CD4-positive, CD25-positive, alpha-beta regulatory T cell (primary cell): ENCODE results near the gene IFT80. TPM values are rescaled to one million over a fixed set of nuclear protein-coding genes. Genes with fewer than 3 reads are reported as not detected.

ENCODE experiments used
- ATAC-seq, 2 donors: fragments of 150-1000 bp; cut with Tn5 transposase; one replicate each; pipeline ENCODE4 v1.10.0; 2021; ENCODE audit warnings: low read depth in 2 of 2, moderate number of reproducible peaks in 2 of 2, moderate library complexity in 1 of 2
- DNase-seq, 3 donors: peaks; one replicate each; pipeline versions ENCODE4 v3.0.0 to v3.0.0-alpha.2; 2012 to 2022; ENCODE audit warnings: mixed read lengths in 1 of 3
- H3K27ac ChIP-seq: one replicate; pipeline ENCODE4 v1.7.0; 2013; ENCODE audit warnings: mild to moderate bottlenecking, low read length; ENCODE audit not compliant: insufficient read depth, poor library complexity, severe bottlenecking
- H3K27me3 ChIP-seq: one replicate; pipeline ENCODE4 v1.7.0; 2013; ENCODE audit warnings: low read length; ENCODE audit not compliant: control insufficient read depth, insufficient read depth
- H3K36me3 ChIP-seq: one replicate; pipeline ENCODE4 v1.7.0; 2013; ENCODE audit warnings: mild to moderate bottlenecking, low read length, moderate library complexity; ENCODE audit not compliant: control insufficient read depth, insufficient read depth
- H3K4me1 ChIP-seq: 2 replicates; pipeline ENCODE4 v1.7.0; 2013; ENCODE audit warnings: mild to moderate bottlenecking, low read length; ENCODE audit not compliant: insufficient read depth, control insufficient read depth, poor library complexity, severe bottlenecking
- H3K4me3 ChIP-seq: one replicate; pipeline ENCODE4 v1.7.0; 2013; ENCODE audit warnings: low read depth, mild to moderate bottlenecking, low read length, moderate library complexity
- H3K9me3 ChIP-seq, 2 experiments: 1 replicate in 1 of 2; 2 replicates in 1 of 2; pipeline ENCODE4 v1.7.0; 2013; ENCODE audit warnings: low read length in 2 of 2, mild to moderate bottlenecking in 1 of 2, moderate library complexity in 1 of 2; ENCODE audit not compliant: control insufficient read depth in 2 of 2
- H3K27ac Mint-ChIP-seq, 3 donors: one replicate each; pipeline ENCODE4 v1.8.0; 2020 to 2022; ENCODE audit warnings: mild to moderate bottlenecking in 3 of 3, mixed read lengths in 3 of 3, moderate library complexity in 2 of 3
- H3K27me3 Mint-ChIP-seq: one replicate; pipeline ENCODE4 v1.8.0; 2022; ENCODE audit warnings: mild to moderate bottlenecking, mixed read lengths
- H3K36me3 Mint-ChIP-seq: one replicate; pipeline ENCODE4 v1.8.0; 2020; ENCODE audit warnings: mixed read lengths
- H3K4me1 Mint-ChIP-seq, 4 donors: one replicate each; pipeline ENCODE4 v1.8.0; 2020 to 2022; ENCODE audit warnings: mixed read lengths in 4 of 4, mild to moderate bottlenecking in 1 of 4
- H3K4me3 Mint-ChIP-seq, 4 donors: one replicate each; pipeline ENCODE4 v1.8.0; 2020 to 2022; ENCODE audit warnings: mild to moderate bottlenecking in 4 of 4, mixed read lengths in 4 of 4, moderate library complexity in 3 of 4
- H3K9me3 Mint-ChIP-seq, 7 donors: one replicate each; pipeline ENCODE4 v1.8.0; 2020 to 2022; ENCODE audit warnings: mixed read lengths in 7 of 7, mild to moderate bottlenecking in 3 of 7, moderate library complexity in 2 of 7
- polyA plus RNA-seq, 4 donors: library from polyadenylated mRNA; unstranded; fragments of 300-500 nt; fragmentation: Illumina TruSeq; gene quantifications; one replicate each; pipeline ENCODE4 v1.2.3, GENCODE V29; 2021
- total RNA-seq: library from RNA; stranded (reverse); gene quantifications from one replicate; pipeline ENCODE4 v1.2.3, GENCODE V29; 2022

The IFT80 gene
- total and polyA plus RNA-seq, 5 donors from 2014 or later, result 3.0 to 35.7 (median 6.3) TPM

DNA sequence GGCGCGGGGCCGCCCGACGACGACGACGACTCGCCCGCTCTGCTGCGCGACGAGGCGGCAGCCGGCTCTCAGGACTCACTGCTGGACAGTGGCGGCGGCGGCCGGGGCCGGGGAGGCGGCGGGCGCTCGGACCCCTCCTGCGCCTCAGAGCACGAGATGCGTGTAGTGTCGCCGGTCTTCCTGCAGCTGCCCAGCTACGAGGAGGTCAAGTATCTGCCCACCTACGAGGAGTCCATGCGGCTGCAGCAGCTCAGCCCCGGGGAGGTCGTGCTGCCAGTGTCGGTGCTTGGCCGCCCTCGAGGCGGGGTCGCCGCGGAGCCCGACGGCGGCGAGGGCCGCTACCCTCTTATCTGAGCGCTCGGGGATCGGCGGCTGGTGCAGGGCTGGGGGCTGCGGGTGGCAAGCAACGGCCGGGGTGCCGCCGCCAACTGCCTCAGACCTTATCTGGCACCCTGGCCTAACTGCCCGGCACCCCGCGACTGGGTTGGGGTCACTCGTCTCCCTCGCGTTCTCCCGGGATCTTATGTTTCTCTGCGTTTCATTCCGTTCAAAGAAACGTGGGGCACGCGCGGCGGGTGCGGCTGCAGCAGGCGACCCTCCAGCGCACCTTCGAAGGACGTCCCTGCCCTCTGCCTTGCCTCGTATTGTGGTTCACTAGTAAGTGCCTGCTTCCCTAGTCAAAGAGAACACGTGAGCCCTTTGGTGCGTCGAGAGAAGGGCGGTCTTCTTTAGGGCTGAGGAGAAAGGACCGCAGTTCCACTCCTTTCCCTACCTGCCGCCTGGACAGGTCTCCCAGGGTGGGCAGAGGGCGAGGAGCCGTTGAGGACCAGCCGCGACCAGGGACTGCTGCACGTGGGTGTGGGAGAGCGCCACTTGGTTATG, 172.8 kb downstream of the IFT80 start:
- Histone ChIP-seq H3K4me3 (peak overlapping the region; percentile 27), H3K36me3 (no peaks in the 10 kb centered on the region), H3K4me1 (peaks cover 26% of the 10 kb centered on the region), H3K9me3 (no peaks in the 10 kb centered on the region), H3K27ac (no peak overlapping the region), H3K27me3 (peaks cover 41% of the 10 kb centered on the region)
- H3K9me3 Mint-ChIP-seq, result peaks cover 0 to 2% (median 0%) of the 10 kb centered on the region in 7 donors
- peaks cover 6 to 29% (median 15%) of the 10 kb centered on the region in 4 donors for H3K4me1 Mint-ChIP-seq
- H3K27me3 Mint-ChIP-seq, result peaks cover 73% of the 10 kb centered on the region
- no peak overlapping the region for H3K27ac Mint-ChIP-seq
- DNase-seq (peak in 1 of 3 donors; percentile 16), ATAC-seq (no peak)
- no peaks in the 10 kb centered on the region for H3K36me3 Mint-ChIP-seq
- peak overlapping the region; percentile 70 to 94 (median 85) for H3K4me3 Mint-ChIP-seq

DNA sequence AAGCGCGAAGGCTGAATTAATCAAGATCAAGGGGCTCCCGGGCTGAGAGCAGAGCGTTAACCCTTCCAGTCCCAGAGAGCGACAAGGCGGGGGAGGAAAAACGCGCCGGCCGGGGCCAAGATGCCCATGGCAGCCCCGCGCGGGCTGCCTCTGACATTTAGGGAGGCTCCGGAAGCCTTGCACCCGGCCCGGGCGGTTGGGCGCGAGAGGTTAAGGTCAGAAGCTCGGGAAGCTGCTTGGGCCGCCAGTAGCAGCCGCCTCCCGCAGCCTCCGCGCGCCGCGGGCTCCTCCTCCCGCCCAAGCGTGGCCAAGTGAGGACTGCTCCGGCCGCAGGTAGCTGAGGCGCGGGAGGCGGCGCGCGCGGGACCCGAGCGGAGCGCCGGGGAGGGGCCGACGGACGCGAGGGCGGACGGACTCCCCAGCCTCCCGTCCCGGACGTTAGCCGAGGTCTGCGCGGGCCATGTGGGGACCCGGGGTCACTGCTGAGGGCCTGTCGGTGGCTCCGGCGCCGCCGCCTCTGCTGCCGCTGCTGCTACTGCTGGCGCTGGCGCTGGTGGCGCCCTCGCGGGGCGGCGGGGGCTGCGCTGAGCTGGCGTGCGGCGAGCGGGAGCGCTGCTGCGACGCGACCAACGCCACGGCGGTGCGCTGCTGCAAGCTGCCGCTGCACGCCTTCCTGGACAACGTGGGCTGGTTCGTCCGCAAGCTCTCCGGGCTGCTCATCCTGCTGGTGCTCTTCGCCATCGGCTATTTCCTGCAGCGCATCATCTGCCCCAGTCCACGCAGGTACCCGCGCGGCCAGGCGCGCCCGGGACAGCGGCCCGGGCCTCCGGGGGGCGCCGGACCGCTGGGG, 173.6 kb downstream of the IFT80 start, which contains the start of gene C3orf80:
Gene C3orf80 (plus strand): TSS at position 247 of the 850 bp plus-strand sequence. CDS start 214 bp downstream, at position 461.
- H3K4me3 ChIP-seq, result peak within 1 kb of the TSS; percentile 37
- Mint-ChIP-seq H3K4me3 (peak within 1 kb of the TSS; percentile 61 to 84 (median 76)), H3K36me3 (no peaks in the 10 kb centered on the region), H3K9me3 (peaks cover 0 to 2% (median 0%) of the 10 kb centered on the region in 7 donors), H3K4me1 (peaks cover 6 to 29% (median 15%) of the 10 kb centered on the region in 4 donors), H3K27ac (peak within 1 kb of the TSS in 1 of 3 donors; percentile 56), H3K27me3 (peaks cover 77% of the 10 kb centered on the region)
- H3K4me1 ChIP-seq, result peaks cover 26% of the 10 kb centered on the region
- no peaks in the 10 kb centered on the region for H3K9me3 ChIP-seq
- peak; percentile 3 to 66 (median 32) for DNase-seq
- H3K36me3 ChIP-seq, result no peaks in the 10 kb centered on the region
- H3K27ac ChIP-seq, result no peak within 1 kb of the TSS
- peak; percentile 68 to 73 for ATAC-seq
- H3K27me3 ChIP-seq, result peaks cover 41% of the 10 kb centered on the region

DNA sequence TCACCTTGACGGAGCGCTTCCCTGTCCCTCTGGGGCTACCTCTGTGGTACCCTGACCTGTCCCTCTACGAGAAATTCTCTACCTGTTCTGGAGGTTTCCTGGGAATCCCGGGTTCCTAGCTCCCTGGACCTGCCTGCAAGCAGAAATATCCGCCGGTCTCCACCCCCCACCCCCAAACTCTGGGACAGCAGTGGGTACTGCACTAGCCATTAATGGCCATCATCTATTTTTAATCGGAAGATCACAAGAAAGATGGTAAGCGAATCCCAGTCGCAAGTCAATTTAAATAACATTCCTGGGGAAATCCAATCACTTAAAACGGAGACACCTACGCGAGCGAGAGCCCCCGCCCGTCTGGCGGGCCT, 174.2 kb downstream of the IFT80 start:
- ATAC-seq (no peak), DNase-seq (no peak)
- H3K9me3 ChIP-seq, result no peaks in the 10 kb centered on the region
- H3K9me3 Mint-ChIP-seq, result peaks cover 0 to 2% (median 0%) of the 10 kb centered on the region in 7 donors
- H3K4me1 Mint-ChIP-seq, result peaks cover 6 to 29% (median 15%) of the 10 kb centered on the region in 4 donors
- H3K4me1 ChIP-seq, result peaks cover 26% of the 10 kb centered on the region
- H3K27me3 ChIP-seq, result peaks cover 41% of the 10 kb centered on the region
- H3K27ac ChIP-seq, result no peak overlapping the region
- H3K36me3 ChIP-seq, result no peaks in the 10 kb centered on the region
- H3K4me3 Mint-ChIP-seq, result peak overlapping the region; percentile 61 to 82 (median 73)
- H3K27ac Mint-ChIP-seq, result peak overlapping the region in 1 of 3 donors; percentile 56
- H3K27me3 Mint-ChIP-seq, result peaks cover 75% of the 10 kb centered on the region
- H3K4me3 ChIP-seq, result peak overlapping the region; percentile 26
- no peaks in the 10 kb centered on the region for H3K36me3 Mint-ChIP-seq

GRCh38 chr3:160224256-160224655, 174.8 kb downstream of the IFT80 start:
- Mint-ChIP-seq H3K27ac (peak overlapping the region in 1 of 3 donors; percentile 45), H3K36me3 (no peaks in the 10 kb centered on the region), H3K27me3 (peaks cover 76% of the 10 kb centered on the region), H3K4me1 (peaks cover 6 to 29% (median 15%) of the 10 kb centered on the region in 4 donors), H3K9me3 (peaks cover 0 to 2% (median 0%) of the 10 kb centered on the region in 7 donors), H3K4me3 (peak overlapping the region; percentile 61 to 82 (median 73))
- Histone ChIP-seq H3K4me1 (peaks cover 26% of the 10 kb centered on the region), H3K9me3 (no peaks in the 10 kb centered on the region), H3K27me3 (peaks cover 38% of the 10 kb centered on the region), H3K36me3 (no peaks in the 10 kb centered on the region), H3K4me3 (peak overlapping the region; percentile 37), H3K27ac (no peak overlapping the region)
- DNase-seq (peak in 1 of 3 donors; percentile 6), ATAC-seq (no peak)

DNA sequence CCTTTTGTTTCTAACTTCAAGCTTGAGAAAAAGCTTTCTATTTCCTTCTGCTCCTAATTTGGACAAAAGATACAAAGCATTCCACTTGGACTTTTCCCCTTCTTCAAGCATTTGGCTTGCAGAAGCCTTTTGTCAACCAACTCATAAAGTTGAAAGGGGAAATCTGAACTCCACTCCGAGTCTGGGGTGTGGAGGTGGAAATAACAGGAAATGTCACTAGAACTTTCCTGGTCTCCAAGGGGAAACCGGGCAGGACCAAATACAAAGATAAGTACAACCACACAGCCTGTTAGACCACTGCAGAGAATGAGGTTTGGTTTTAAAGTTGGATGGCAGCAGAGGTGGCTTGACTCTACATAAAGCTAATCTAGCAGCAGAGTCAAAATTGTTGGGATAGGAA, 178.0 kb downstream of the IFT80 start:
- Histone ChIP-seq H3K27ac (no peak overlapping the region), H3K4me1 (peaks cover 18% of the 10 kb centered on the region), H3K27me3 (peaks cover 44% of the 10 kb centered on the region), H3K36me3 (no peaks in the 10 kb centered on the region), H3K9me3 (no peaks in the 10 kb centered on the region), H3K4me3 (no peak overlapping the region)
- no peak for ATAC-seq
- Mint-ChIP-seq H3K27me3 (peaks cover 82% of the 10 kb centered on the region), H3K9me3 (peaks cover 0 to 2% (median 0%) of the 10 kb centered on the region in 7 donors), H3K4me3 (no peak overlapping the region), H3K27ac (no peak overlapping the region), H3K4me1 (peaks cover 0 to 22% (median 10%) of the 10 kb centered on the region in 4 donors), H3K36me3 (no peaks in the 10 kb centered on the region)
- no peak for DNase-seq

- Mint-ChIP-seq H3K27ac (no peak overlapping the region), H3K27me3 (peaks cover 80% of the 10 kb centered on the region), H3K4me1 (peaks cover 0 to 21% (median 9%) of the 10 kb centered on the region in 4 donors), H3K9me3 (peaks cover 0 to 2% (median 0%) of the 10 kb centered on the region in 7 donors), H3K36me3 (no peaks in the 10 kb centered on the region), H3K4me3 (no peak overlapping the region)
- Histone ChIP-seq H3K9me3 (no peaks in the 10 kb centered on the region), H3K36me3 (no peaks in the 10 kb centered on the region), H3K4me1 (peaks cover 8% of the 10 kb centered on the region), H3K27me3 (peaks cover 46% of the 10 kb centered on the region), H3K4me3 (no peak overlapping the region), H3K27ac (no peak overlapping the region)
- no peak for DNase-seq
- no peak for ATAC-seq
Observed at GRCh38 chr3:160220038-160220437, 179.0 kb downstream of the IFT80 start.

- ATAC-seq (no peak), DNase-seq (no peak)
- no peaks in the 10 kb centered on the region for H3K9me3 ChIP-seq
- H3K36me3 ChIP-seq, result no peaks in the 10 kb centered on the region
- no peak overlapping the region for H3K4me3 ChIP-seq
- Mint-ChIP-seq H3K27ac (no peak overlapping the region), H3K36me3 (no peaks in the 10 kb centered on the region), H3K4me3 (no peak overlapping the region), H3K9me3 (no peaks in the 10 kb centered on the region), H3K27me3 (peaks cover 73% of the 10 kb centered on the region), H3K4me1 (peaks cover 0 to 7% (median 0%) of the 10 kb centered on the region in 4 donors)
- no peaks in the 10 kb centered on the region for H3K4me1 ChIP-seq
- peaks cover 41% of the 10 kb centered on the region for H3K27me3 ChIP-seq
- H3K27ac ChIP-seq, result no peak overlapping the region
Observed at GRCh38 chr3:160218136-160218535, 180.9 kb downstream of the IFT80 start.
